Measurements from ENCODE around the gene MAD1L1. TPM values are rescaled to one million over a fixed set of nuclear protein-coding genes. Genes with fewer than 3 reads are reported as not detected.
"Not testable (repeated sequence)": the region's sequence is repeated elsewhere in the genome, so short reads cannot be mapped to it uniquely, and the experiment has no call there.

Gene MAD1L1
- total and polyA plus RNA-seq, 2 donors (not counting 3 experiments of a cell fraction or from before 2014, with no cell fraction given), result 34.1 to 42.3 TPM

DNA sequence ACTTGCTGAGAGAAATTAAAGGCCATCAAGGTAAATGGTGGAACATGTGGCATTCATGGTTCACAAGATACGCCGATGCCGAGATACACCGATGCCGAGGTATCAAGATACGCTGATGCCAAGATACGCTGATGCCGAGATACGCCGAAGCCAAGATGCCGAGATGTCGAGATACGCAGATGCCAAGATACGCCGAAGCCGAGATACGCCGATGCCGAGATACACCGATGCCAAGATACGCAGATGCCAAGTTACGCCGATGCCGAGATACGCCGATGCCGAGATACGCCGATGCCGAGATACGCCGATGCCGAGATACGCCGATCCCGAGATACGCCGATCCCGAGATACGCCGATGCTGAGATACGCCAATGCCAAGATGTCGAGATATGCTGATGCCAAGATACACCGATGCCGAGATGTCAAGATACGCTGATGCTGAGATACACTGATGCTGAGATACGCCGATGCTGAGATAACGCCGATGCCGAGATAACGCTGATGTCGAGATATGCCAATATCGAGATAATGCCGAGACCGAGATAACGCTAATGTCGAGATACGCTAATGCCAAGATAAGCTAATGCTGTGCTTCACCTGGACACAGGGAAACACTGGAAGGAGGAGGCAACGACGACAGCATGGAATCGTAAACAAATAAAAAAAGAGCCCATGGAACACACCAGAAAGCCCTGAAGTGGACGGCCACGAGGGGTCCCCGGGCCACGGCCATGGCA is 172.6 kb downstream of the MAD1L1 start:
- FAIRE-seq, result no peak
- H2AFZ ChIP-seq (ENCODE audit: low read depth, low read length), result no peak overlapping the region
- POLR2A ChIA-PET, result no interaction called here

DNA sequence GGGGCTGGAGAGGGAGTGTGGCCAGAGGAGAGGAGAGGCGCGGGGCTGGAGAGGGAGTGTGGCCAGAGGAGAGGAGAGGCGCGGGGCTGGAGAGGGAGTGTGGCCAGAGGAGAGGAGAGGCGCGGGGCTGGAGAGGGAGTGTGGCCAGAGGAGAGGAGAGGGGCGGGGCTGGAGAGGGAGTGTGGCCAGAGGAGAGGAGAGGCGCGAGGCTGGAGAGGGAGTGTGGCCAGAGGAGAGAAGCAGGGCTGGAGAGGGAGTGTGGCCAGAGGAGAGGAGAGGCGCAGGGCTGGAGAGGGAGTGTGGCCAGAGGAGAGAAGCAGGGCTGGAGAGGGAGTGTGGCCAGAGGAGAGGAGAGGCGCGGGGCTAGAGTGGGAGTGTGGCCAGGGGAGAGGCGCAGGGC is 174.5 kb downstream of the MAD1L1 start:
- CTCF ChIA-PET; H3K9me1 ChIP-seq (replicated peaks; ENCODE audit: control insufficient read depth, extremely low read depth, insufficient read depth, low read length); FAIRE-seq; intact Hi-C loops (cut with micrococcal nuclease); H3K27me3 ChIP-seq (ENCODE audit: control insufficient read depth in 2 of 2, insufficient read depth in 2 of 2, low read length in 2 of 2); H3K27ac ChIP-seq (ENCODE audit: insufficient read depth, low read depth, low read length); H3K4me2 ChIP-seq (ENCODE audit: insufficient read depth, low read length); POLR2A ChIA-PET; H3K9me3 ChIP-seq (replicated peaks; ENCODE audit: control insufficient read depth, insufficient read depth, low read length); H3K4me3 ChIP-seq (replicated peaks in 1 of 3; ENCODE audit: insufficient read depth in 1 of 3, low read depth in 1 of 3, low read length in 3 of 3); H3K9ac ChIP-seq (replicated peaks; ENCODE audit: extremely low read depth, insufficient read depth, low read length); DNase-seq (ENCODE audit: low read depth, low spot score); dilution Hi-C loops (cut with MboI; ENCODE audit: extremely low pct_ligation_motif_present, low sequenced_read_pairs); H3K4me1 ChIP-seq (ENCODE audit: control insufficient read depth, extremely low read depth, insufficient read depth, low read length); H4K20me1 ChIP-seq (replicated peaks; ENCODE audit: control insufficient read depth, extremely low read depth, insufficient read depth, low read length); H3K79me2 ChIP-seq (ENCODE audit: control insufficient read depth, insufficient read depth, low read length); BruUV-seq (replicated peaks); H2AFZ ChIP-seq (ENCODE audit: low read depth, low read length); H3K36me3 ChIP-seq (ENCODE audit: control insufficient read depth in 2 of 2, extremely low read depth in 1 of 2, insufficient read depth in 2 of 2, low read length in 2 of 2): not testable (repeated sequence)

More for the DNA sequence above, 172.6 kb downstream of the MAD1L1 start:
- DNase-seq (ENCODE audit: low read depth, low spot score), result no peak
- BruUV-seq (replicated peaks), result no TSS peak
- TF ChIP-seq POLR2AphosphoS5 (IDR thresholded peaks at IDR 0.05; ENCODE audit: insufficient read depth, low read depth, low read length) (no peak), GATA2 (IDR thresholded peaks at IDR 0.05; ENCODE audit: insufficient read depth, insufficient read length, low read depth, low read length) (no peak), MYC (IDR thresholded peaks at IDR 0.05; ENCODE audit: low read depth, low read length) (no peak), JUN (IDR thresholded peaks at IDR 0.05; ENCODE audit: borderline replicate concordance, insufficient read depth, insufficient read length, low read depth) (no peak), POLR2A (IDR thresholded peaks at IDR 0.05; ENCODE audit: low read depth, low read length) (no peak)
- TF ChIP-seq, protein P1, sequence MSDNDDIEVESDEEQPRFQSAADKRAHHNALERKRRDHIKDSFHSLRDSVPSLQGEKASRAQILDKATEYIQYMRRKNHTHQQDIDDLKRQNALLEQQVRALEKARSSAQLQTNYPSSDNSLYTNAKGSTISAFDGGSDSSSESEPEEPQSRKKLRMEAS (IDR thresholded peaks at IDR 0.05; ENCODE audit: insufficient read depth, insufficient read length), result no peak
- Histone ChIP-seq H3K79me2 (ENCODE audit: control insufficient read depth, insufficient read depth, low read length) (no peaks in the 10 kb centered on the region), H3K27ac (ENCODE audit: insufficient read depth, low read depth, low read length) (no peak overlapping the region), H3K4me3 (replicated peaks in 1 of 3; ENCODE audit: insufficient read depth in 1 of 3, low read depth in 1 of 3, low read length in 3 of 3) (no peak overlapping the region), H3K4me2 (ENCODE audit: insufficient read depth, low read length) (no peak overlapping the region), H4K20me1 (replicated peaks; ENCODE audit: control insufficient read depth, extremely low read depth, insufficient read depth, low read length) (no peaks in the 10 kb centered on the region), H3K9ac (replicated peaks; ENCODE audit: extremely low read depth, insufficient read depth, low read length) (no peak overlapping the region), H3K4me1 (ENCODE audit: control insufficient read depth, extremely low read depth, insufficient read depth, low read length) (peaks cover 6% of the 10 kb centered on the region), H3K9me3 (replicated peaks; ENCODE audit: control insufficient read depth, insufficient read depth, low read length) (no peaks in the 10 kb centered on the region), H3K36me3 (ENCODE audit: control insufficient read depth in 2 of 2, extremely low read depth in 1 of 2, insufficient read depth in 2 of 2, low read length in 2 of 2) (no peaks in the 10 kb centered on the region), H3K9me1 (replicated peaks; ENCODE audit: control insufficient read depth, extremely low read depth, insufficient read depth, low read length) (no peaks in the 10 kb centered on the region), H3K27me3 (ENCODE audit: control insufficient read depth in 2 of 2, insufficient read depth in 2 of 2, low read length in 2 of 2) (no peaks in the 10 kb centered on the region)
- intact Hi-C loops (cut with micrococcal nuclease) (no loop called here), dilution Hi-C loops (cut with MboI; ENCODE audit: extremely low pct_ligation_motif_present, low sequenced_read_pairs) (no loop called here)
- CTCF ChIA-PET, result no interaction called here
